ENCODE results near the gene RASL11A.
A peak's percentile ranks its signal among the peaks of the same experiment; 100 is the strongest.
"Not testable (repeated sequence)": the region's sequence is repeated elsewhere in the genome, so short reads cannot be mapped to it uniquely, and the experiment has no call there.

The RASL11A gene, protein sequence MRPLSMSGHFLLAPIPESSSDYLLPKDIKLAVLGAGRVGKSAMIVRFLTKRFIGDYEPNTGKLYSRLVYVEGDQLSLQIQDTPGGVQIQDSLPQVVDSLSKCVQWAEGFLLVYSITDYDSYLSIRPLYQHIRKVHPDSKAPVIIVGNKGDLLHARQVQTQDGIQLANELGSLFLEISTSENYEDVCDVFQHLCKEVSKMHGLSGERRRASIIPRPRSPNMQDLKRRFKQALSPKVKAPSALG

DNA sequence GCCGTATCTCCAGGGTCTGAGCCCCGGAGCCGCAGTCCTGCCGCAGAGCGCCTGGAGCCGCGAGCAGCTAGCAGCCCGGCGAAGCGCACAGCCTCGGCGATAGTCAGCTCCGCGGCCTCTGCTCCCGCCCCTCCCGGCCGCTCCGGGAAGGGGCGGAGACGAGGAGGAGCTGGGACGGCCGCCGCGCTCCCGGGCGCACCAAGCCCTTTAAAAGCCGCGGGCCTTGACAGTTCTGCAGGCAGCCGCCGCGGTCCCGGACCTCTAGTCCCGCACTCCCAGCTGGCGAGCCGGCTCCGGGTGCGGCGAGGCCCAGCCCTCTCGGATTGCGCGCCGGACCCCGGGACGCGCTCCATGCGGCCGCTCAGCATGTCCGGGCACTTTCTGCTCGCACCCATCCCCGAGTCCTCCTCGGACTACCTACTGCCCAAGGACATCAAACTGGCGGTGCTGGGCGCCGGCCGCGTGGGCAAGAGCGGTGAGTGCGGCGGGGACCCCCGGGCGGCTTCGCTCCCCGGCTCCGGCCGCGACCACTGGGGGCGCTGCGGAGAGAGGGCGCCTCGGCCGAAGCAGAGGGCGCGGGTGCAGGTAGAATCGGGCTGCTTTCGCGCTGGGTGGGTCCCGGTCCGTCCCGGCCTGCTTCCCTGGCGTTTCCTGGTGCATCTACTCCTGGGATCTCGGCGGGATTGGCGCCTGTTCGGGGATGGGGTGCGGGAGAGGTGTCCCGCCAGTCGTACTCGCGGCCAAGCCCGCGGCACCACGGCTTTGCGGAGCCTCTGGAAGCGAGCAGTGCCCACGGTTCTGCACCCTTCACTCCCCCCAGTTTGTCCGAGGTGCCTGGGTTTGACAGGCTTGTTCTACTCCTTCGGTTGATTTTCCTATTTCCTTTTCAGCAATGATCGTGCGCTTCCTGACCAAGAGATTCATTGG, at the start of gene RASL11A:
Gene RASL11A (plus strand): TSS at position 237 of the 927 bp plus-strand sequence. CDS start 115 bp downstream, at position 352.
- peak; percentile 66 to 69 for DNase-seq (ENCODE audit: low read depth in 2 of 2)

DNA sequence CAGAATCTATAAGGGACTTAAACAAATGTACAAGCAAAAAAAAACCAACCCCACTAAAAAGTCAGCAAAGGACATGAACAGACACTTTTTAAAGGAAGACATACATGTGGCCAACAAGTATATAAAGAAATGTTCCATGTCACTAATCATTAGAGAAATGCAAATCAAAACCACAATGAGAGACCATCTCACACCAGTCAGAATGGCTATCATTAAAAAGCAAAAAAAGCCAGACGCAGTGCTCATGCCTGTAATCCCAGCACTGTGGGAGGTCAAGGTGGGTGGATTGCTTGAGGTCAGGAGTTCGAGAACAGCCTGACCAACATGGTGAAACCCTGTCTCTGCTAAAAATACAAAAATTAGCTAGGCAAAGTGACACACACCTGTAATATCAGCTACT, 48.5 kb upstream of the RASL11A start:
- DNase-seq (ENCODE audit: low read depth in 2 of 2), result not testable (repeated sequence)

DNA sequence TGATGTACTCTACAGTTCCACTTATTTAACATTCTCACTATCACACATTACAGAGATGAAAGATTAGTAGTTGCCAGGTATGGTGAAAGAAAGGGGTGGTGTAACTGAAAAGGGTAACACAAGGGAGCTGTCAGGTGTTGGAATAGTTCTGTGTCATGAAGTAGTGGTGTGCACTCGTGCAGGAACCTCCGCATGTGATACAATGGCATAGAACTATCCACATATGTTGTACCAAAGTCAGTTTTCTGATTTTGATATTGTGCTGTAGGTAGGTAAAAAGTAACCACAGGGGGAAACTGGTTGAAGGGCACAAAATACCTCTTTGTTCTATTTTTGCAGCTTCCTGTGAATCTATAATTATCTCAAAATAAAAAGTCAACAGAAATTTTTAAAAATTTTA, 43.6 kb upstream of the RASL11A start:
- no peak for DNase-seq (ENCODE audit: low read depth in 2 of 2)

DNA sequence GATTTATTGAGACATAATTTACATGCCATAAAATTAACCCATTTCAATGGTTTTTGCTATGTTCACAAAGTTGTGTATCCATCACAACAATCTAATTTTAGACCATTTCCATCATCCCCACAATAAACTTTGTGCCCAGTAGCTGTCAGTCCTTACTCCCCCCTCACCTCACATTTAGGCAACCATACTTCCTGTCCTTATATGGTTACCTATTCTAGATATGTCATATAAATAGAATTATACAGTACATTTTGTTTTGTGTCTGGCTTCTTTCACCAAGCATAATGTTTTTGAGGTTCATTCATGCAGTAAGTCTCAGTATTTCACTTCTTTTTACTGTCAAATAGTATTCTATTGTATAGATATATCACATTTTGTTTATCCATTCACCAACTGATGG, 42.5 kb upstream of the RASL11A start:
- DNase-seq (ENCODE audit: low read depth in 2 of 2), result no peak

DNA sequence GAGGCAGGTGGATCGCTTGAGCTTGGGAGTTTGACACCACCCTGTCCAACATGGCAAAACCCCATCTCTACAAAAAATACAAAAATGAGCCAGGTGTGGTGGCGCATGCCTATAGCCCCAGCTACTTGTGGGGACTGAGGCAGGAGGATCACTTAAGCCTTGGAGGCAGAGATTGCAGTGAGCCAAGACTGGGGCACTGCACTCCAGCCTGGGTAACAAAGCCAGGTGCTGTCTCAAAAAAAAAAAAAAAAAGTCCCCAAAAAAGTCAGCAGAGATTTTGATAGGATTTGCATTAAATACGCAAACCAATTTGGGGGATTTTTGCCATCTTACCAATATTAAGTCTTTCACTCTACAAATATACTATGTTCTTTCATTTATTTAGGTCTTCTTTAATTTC, 41.0 kb upstream of the RASL11A start:
- DNase-seq (ENCODE audit: low read depth in 2 of 2), result no peak

DNA sequence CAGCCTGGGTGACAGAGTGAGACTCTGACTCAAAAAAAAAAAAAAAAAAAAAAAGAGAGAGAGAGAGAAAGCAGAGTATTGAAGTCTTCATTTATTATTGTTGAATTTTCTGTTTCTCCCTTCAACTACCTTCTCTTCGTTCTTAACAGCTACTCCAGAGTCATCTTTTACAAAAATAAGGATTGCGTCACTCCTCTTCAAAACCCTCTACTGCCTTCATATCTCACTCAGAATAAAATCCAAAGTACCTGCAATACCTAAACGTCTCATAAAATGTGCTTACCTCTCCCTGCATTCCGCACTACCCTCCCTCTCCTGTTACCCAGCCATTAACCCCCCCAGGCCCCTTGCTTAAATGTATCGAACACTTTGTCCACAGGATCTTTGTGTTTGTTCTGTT, 36.7 kb upstream of the RASL11A start:
- no peak for DNase-seq (ENCODE audit: low read depth in 2 of 2)

DNA sequence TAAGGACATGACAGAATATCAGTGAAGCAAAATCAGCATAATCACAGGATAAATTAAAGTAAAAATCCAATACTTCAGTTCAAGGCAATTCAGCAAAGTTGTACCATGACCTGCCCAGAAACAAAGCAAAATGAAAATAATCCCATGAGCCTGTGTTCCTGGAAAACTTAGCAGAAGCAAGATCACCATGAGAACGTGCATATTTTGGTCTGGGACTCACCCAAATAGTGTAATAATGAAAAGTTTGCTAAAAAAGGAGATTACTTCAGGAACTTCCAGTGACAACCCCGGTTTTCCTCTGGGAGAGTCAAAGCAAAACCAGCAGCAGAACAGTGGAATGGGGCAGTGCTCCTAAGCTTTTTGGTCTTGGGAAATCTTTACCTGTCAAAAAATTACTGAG, 34.2 kb upstream of the RASL11A start:
- DNase-seq (ENCODE audit: low read depth in 2 of 2), result no peak

DNA sequence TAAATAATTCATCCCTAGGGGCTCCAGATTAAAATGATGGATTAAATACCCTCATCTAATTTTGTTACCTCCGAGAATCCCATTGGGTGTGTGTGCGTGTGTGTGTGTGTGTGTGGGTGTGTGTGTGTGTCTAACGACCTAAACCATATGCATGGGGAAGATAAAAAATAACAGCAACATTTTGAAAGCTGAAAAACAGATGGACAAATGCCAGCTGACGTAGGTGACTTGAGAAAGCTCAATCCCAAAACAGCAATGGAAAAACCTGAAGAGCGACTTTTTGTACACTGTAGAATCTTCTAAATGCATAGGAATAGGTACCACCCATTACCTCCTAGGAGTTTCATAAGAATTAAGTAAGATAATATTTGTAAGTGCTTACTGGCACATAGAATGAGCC, 27.9 kb upstream of the RASL11A start:
- no peak for DNase-seq (ENCODE audit: low read depth in 2 of 2)

DNA sequence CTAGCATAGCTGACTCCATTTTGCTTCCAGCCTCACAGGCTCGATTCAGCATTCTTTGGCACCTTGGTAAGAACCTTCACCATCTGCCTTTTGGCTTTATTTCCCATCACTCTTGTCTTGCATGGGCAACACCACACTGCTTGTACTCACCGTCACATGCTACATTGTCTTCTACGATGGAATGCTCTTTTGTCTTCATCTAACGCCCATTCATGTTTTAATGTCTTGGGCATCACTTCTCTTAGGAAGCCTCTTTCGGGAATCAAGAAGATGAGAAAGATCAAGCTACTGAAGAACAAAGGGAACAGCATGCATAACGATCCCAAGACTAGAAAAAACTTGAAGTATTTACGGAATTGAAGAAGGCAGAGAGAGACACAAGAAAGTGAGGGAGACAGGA, 25.0 kb upstream of the RASL11A start:
- no peak for DNase-seq (ENCODE audit: low read depth in 2 of 2)

DNA sequence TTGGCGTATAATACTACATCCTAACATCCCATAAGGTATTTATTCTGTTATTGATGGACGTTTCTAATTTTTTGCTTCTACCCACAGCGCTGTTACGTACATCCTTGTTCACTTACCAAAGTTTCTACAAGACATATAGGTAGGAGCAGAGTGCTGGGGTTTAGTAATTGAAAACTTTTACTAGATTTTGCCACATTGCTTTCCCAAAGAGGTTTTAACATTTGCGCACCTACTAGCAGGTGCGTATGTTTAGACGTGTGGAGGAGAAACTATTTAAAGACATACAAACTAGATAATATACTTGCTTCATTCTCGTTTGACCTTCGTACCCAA, 19.8 kb upstream of the RASL11A start:
- DNase-seq (ENCODE audit: low read depth in 2 of 2), result no peak

DNA sequence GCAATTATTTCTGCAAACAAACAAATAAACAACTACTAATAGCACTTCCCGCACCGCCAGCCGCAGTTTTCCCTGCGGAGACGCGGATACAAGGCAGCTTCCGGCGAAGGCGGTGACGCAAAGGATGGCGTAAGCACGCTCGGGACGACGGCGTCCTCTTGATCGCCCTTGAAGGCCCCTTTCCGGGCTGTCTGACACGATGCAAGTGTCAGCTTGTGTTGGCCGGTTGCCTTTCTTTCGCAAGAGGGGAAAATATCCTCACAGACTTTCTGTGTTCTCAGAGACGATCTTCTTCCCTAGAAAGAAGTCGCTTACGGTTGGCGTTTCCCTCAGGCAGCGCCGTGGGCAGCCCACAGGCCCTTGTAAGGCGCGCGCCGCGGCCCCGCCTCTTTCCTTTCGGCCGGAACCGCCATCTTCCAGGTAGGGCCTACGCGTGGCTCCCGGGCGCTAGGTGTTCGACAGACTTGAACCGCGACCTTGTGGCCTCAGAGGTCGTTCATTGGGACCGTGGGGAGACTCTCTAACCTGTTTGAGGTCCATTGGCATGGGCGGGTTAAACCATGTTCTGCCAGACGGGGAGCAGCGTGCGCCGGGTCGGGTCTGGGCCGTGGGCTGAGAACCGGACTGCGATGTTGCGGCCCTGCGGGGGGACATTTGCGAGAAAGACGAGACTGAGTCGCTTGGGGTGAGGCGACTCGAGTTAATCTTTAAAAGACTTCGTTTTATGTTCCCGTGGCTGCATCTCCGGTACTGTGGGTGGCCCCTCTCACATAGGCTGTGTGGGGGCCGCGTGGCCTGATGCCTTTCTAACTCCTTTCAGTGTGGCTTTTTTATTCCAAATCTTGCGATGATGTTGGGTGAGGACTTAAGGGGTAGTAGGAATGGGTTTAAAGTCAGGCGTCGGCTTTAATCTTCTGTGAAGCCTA, 19.2 kb upstream of the RASL11A start, which contains the start of gene RPL21:
Gene RPL21 (plus strand): TSS at position 393 of the 926 bp plus-strand sequence. CDS start 2,219 bp downstream, outside the sequence.
- peak; percentile 85 to 87 for DNase-seq (ENCODE audit: low read depth in 2 of 2)

DNA sequence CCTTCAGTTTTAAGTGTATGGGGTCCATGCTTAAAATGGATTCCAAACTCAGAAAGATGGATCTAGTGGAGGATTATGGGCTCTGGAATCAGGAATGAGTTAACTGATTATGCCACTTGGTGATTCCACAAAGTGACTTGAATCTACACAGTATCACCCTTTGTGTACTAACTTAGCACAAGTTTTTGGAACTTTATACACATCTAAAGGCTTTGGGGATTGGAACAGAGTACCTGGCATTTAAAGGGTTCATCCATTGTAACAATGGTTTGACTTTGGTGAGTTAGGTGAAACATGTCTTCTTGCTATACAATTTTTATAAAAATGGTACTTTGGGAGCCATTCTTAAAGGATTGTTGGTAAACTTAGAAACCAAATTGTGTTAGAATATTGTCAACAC, 18.2 kb upstream of the RASL11A start:
- DNase-seq (ENCODE audit: low read depth in 2 of 2), result no peak

DNA sequence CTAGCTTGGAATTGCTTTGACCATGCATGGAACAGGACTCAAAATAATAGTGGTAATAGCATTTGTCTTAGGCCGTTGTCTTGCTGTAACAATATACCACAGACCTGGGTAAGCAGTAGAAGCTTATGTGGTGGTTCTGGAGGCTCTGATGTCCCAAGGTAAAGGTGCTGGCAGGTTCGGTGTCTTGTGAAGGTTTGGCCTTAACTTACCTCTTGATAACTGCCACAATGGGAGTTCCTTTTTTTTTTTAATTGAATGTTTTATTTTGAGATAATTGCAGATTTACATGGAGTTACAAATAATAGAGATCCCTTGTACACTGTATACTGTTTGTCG, 13.4 kb upstream of the RASL11A start:
- DNase-seq (ENCODE audit: low read depth in 2 of 2), result no peak

DNA sequence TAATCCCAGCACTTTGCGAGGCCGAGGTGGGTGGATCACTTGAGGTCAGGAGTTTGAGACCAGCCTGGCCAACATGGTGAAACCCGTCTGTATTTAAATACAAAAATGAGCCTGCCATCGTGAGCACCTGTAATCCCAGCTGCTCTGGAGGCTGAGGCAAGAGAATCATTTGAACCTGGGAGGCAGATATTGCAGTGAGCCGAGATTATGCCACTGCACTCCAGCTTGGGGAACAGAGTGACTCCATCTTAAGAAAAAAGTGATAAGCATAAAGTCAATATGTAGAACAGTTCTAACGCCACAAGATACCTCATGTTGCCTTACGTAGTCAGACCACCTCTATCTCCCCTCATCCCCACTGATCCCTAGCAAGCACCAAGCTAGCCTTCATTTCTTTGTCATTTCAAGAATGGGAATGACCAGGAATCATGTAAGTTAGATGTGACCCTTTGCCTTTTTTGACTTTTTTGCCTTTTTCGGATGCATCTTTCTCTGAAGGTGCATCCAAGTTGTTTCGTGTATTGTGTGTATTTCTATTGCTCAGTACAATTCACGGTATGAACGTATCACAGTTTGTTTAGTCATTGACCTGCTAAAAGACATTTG, 12.9 kb upstream of the RASL11A start:
- no peak for DNase-seq (ENCODE audit: low read depth in 2 of 2)

DNA sequence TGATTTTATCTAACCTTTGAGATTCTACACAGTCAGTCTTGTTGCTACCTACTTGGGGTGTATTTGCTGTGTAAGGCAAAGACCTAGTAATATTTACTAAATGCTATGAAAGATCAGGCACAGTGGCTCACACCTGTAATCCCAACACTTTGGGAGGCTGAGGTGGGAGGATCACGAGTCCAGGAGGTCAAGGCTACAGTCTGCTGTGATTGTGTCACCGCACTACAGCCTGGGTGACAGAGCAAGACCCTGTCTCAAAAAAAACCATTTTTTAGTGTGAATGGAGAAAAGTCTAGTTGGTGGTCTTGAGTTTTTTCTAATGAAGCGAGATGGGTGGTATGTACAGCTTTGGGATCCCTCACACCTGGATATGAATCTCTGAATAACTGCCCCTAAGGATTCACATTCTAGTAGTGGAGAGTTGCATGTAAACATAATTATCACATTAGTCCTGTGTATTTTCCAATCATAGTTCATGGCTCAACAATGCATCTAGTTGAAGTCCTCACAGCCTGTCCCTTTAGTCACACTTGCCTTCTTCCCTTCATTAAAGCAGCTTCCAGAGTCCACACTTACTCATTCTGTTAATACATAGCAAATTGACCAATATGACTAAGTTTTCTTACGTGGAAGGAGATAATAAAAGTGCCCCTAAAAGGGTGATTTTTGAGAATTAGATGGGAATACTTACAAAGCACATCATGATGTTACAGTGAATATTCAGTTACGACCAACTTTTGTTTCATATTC, 11.8 kb upstream of the RASL11A start:
- DNase-seq (ENCODE audit: low read depth in 2 of 2), result no peak

DNA sequence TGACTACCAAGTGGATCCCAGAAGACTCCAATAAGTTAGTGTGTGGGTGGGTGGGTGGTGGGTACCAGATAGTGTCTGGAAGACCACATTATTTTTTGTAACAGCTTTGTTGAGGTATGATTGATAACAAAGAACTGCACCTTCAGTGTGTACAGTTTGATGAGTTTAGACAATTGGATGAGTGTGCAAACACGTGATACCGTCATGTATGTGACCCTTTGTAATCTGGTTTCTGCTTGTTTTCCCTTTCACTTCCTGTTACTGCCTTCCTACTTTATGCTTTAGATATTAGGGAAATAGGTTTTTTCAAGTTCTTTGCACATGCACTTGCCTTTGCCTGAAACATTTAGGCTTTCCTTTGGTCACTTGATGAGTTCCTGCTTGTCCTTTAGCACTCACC, 10.8 kb upstream of the RASL11A start:
- no peak for DNase-seq (ENCODE audit: low read depth in 2 of 2)

DNA sequence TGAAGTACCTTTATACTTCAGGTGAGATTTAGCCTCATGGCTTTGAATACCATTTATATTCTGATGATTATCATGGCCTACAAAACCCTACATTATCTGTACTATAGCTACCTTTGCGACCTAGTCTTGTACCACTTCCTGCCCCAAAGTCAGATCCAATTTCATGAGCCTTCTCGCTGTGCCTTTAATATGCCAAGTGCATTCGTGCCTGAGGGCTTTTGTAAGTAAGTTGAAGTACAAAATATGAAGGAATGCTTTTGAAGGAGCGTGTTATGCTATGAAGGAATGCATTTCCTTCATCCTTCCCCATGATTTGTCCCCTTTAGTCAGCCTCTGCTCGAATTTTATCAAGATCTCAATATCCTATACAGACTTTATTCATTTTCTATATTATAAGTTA, 9.2 kb upstream of the RASL11A start:
- no peak for DNase-seq (ENCODE audit: low read depth in 2 of 2)

DNA sequence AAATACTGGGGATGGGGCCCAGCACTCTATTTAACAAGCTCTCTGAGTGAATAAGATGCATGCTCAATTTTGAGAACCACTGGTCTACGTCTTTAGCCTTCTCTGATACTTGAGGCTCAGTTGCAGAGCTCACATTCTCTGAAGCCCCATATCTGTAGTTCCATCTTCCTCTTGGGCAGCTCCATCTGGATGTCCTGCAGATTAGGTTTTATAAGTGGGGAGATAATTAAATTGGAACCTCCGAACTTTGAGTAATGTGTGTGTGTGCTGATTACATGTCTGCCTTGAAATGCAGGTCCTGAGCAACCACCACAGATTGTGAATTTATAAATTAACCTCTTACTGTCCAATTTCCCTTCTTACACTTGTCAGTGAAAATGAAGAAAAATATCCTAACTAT, 7.2 kb upstream of the RASL11A start:
- DNase-seq (ENCODE audit: low read depth in 2 of 2), result no peak

DNA sequence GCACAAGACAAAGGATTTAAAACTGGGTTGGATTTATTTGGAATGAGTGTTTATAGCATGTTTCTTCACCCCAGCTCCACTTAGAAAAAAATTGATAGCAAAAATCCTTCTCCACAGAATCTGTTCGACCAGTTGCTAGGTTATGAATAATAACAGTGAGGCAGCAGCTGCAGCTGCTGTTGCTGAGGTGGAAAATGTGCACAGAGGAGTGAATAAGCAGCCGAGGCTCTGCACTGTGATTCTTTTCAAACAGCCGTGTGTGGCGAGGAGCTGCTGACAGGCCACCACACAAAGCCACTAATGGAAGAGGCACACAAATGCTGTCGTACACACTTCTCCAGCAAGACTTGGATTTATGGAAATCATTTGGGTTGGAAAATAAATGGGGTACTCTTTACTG, 6.4 kb upstream of the RASL11A start:
- no peak for DNase-seq (ENCODE audit: low read depth in 2 of 2)

DNA sequence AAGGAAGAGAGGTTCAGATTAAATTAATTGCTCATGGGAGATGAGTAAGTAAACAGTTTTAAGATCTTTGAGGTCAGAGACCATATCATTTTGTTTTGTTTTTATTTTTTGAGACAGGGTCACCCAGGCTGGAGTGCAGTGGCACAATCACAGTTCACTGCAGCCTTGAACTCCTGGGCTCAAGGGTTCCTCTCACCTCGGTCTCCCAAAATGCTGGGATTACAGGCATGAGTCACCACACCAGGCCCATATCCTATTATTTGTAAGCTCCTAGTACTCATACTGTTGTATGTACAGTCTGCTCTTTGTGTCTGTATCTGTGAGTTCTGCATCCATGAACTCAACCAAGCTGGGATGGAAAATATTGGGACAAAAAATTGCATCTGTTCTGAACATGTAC, 6.0 kb upstream of the RASL11A start:
- DNase-seq (ENCODE audit: low read depth in 2 of 2), result no peak

DNA sequence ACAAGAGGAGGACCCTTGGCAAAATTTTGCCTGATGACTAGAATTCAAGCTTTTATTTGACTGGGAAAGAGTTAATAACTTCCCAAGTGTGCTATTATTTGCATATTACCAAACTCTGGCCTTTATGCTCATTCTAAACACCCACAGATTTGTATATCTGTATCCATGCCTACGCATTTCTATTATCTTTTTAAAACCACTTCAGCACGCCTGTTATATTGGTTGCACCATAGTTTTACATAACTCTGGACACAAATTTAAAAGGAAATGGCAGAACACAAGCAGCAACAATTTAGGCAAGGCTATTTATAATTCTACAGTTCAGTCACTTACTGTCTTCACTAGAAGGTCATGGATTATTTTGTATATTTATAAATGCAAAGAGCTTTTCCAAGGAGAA, 3.7 kb upstream of the RASL11A start:
- DNase-seq (ENCODE audit: low read depth in 2 of 2), result no peak
